T-cell (primary cell): ENCODE data around the gene GTPBP3. TPM values are rescaled to one million over a fixed set of nuclear protein-coding genes. Genes with fewer than 3 reads are reported as not detected.

Experiments used
- ATAC-seq, 4 experiments: fragments of 200-7000 bp in 3 of 4; fragments of 150-1000 bp in 1 of 4; cut with Tn5 transposase; replicated peaks in 1 of 4; 1 replicate in 3 of 4; 2 replicates in 1 of 4; pipeline ENCODE4 v1.10.0; 2021; ENCODE audit warnings: moderate library complexity in 3 of 4, mild to moderate bottlenecking in 2 of 4, moderate number of reproducible peaks in 1 of 4
- CTCF ChIA-PET, 2 donors: fragments of 300-600 bp; sonication (Branson Sonifier 250); formaldehyde crosslinking; loops; one replicate each; lab custom pipeline; 2022; ENCODE audit warnings: antibody characterized with exemption in 2 of 2; lab: Charles Lee
- POLR2A ChIA-PET, 2 donors: fragments of 300-600 bp; sonication (Branson Sonifier 250); formaldehyde crosslinking; loops; one replicate each; lab custom pipeline; 2022; ENCODE audit warnings: antibody characterized with exemption in 2 of 2; lab: Charles Lee
- DNase-seq, 35 experiments: peaks; one replicate each; pipeline versions ENCODE4 v3.0.0 to v3.0.0-alpha.2; 2013 to 2023
- H3K27ac ChIP-seq: one replicate; pipeline ENCODE4 v1.5.1; 2013; ENCODE audit warnings: low read length
- H3K27me3 ChIP-seq, 2 experiments: replicated peaks in 1 of 2; 1 replicate in 1 of 2; 2 replicates in 1 of 2; pipeline versions ENCODE4 v1.6.1 to v1.7.0; 2013; ENCODE audit warnings: low read length in 1 of 2, mixed read lengths in 1 of 2; ENCODE audit not compliant: control insufficient read depth in 2 of 2, insufficient read depth in 2 of 2; ENCODE audit errors: extremely low read depth in 1 of 2
- H3K36me3 ChIP-seq, 2 donors: 1 replicate in 1 of 2; 2 replicates in 1 of 2; pipeline versions ENCODE4 v1.6.1 to v1.7.0; 2013; ENCODE audit warnings: low read length in 1 of 2; ENCODE audit not compliant: control insufficient read depth in 2 of 2, insufficient read depth in 1 of 2; ENCODE audit errors: extremely low read depth in 1 of 2
- H3K4me1 ChIP-seq, 2 experiments: 1 replicate in 1 of 2; 2 replicates in 1 of 2; pipeline versions ENCODE4 v1.6.1 to v1.7.0; 2013; ENCODE audit warnings: low read length in 2 of 2, mixed read lengths in 1 of 2; ENCODE audit not compliant: insufficient read depth in 2 of 2, control insufficient read depth in 1 of 2; ENCODE audit errors: extremely low read depth in 1 of 2
- H3K4me3 ChIP-seq, 2 donors: 1 replicate in 1 of 2; 2 replicates in 1 of 2; pipeline versions ENCODE4 v1.5.1 to v1.7.0; 2013; ENCODE audit warnings: mild to moderate bottlenecking in 2 of 2, low read length in 1 of 2, moderate library complexity in 1 of 2; ENCODE audit not compliant: control insufficient read depth in 1 of 2; ENCODE audit errors: extremely low read depth in 1 of 2
- H3K9me3 ChIP-seq: 2 replicates; pipeline ENCODE4 v1.7.0; 2013
- H3K27ac Mint-ChIP-seq, 2 donors: one replicate each; pipeline ENCODE4 v1.8.0; 2020 to 2021; ENCODE audit warnings: mild to moderate bottlenecking in 2 of 2, mixed read lengths in 2 of 2
- H3K27me3 Mint-ChIP-seq, 2 donors: one replicate each; pipeline ENCODE4 v1.8.0; 2021 to 2022; ENCODE audit warnings: mixed read lengths in 2 of 2
- H3K36me3 Mint-ChIP-seq: one replicate; pipeline ENCODE4 v1.8.0; 2021; ENCODE audit warnings: mixed read lengths
- H3K4me1 Mint-ChIP-seq, 3 donors: one replicate each; pipeline ENCODE4 v1.8.0; 2020 to 2022; ENCODE audit warnings: mixed read lengths in 3 of 3, mild to moderate bottlenecking in 1 of 3
- H3K4me3 Mint-ChIP-seq, 3 donors: one replicate each; pipeline ENCODE4 v1.8.0; 2020 to 2022; ENCODE audit warnings: mild to moderate bottlenecking in 3 of 3, mixed read lengths in 3 of 3, moderate library complexity in 3 of 3
- H3K9me3 Mint-ChIP-seq, 3 donors: one replicate each; pipeline ENCODE4 v1.8.0; 2020 to 2022; ENCODE audit warnings: mixed read lengths in 3 of 3
- WGBS: methylation state at CpG from one replicate; pipeline ENCODE4 v1.1.5; 2013; ENCODE audit warnings: missing lambda C conversion rate; ENCODE audit not compliant: insufficient coverage; 5-methylcytosine and 5-hydroxymethylcytosine counted together
- total RNA-seq, 35 experiments: library from RNA in 6 of 35; stranded (reverse) in 6 of 35; fragments of 120-200 nt in 1 of 35; gene quantifications; one replicate each; pipeline versions ENCODE4 v1.2.1 to v1.2.4 and lab custom pipeline; 2013 to 2026

GTPBP3 gene
- total RNA-seq, 5 donors from 2014 or later (not counting 1 experiment from before 2014, with no cell fraction given), result 31.9 to 72.5 (median 65.7) TPM

GRCh38 chr19:17303167-17303939, 34.0 kb upstream of the GTPBP3 start, which contains the start of gene ABHD8:
TSS of gene ABHD8 (minus strand) at chr19:17303425. CDS start at chr19:17301616, 1,809 bp downstream.
- peak within 1 kb of the TSS; percentile 70 to 89 (median 80) for H3K4me3 Mint-ChIP-seq
- ATAC-seq (peak; percentile 75 to 78 (median 78)), DNase-seq (peak; percentile 82 to 95 (median 90))
- WGBS, result 2% methylated on average over 44 of the region's 52 CpGs
- Histone ChIP-seq H3K4me3 (peak within 1 kb of the TSS; percentile 62 to 72), H3K36me3 (no peaks in the 10 kb centered on the region), H3K27ac (peak within 1 kb of the TSS; percentile 56), H3K27me3 (no peaks in the 10 kb centered on the region), H3K4me1 (peaks cover 2 to 49% of the 10 kb centered on the region in 2 experiments), H3K9me3 (no peaks in the 10 kb centered on the region)
- ChIA-PET CTCF (interaction anchor here in 1 of 2 donors (0.5 to 1.3 kb wide), 4 partner anchors 30 to 1240 kb away, joined by 3 read pairs; no protein-coding TSS in a partner anchor), POLR2A (interaction anchor here in 1 of 2 donors (1.0 kb wide), 1 partner anchor 10 kb away, joined by 4 read pairs; no protein-coding TSS in a partner anchor)
- peaks cover 1% of the 10 kb centered on the region for H3K36me3 Mint-ChIP-seq
- H3K9me3 Mint-ChIP-seq, result no peaks in the 10 kb centered on the region
- no peaks in the 10 kb centered on the region for H3K27me3 Mint-ChIP-seq
- peaks cover 30 to 45% (median 36%) of the 10 kb centered on the region in 3 donors for H3K4me1 Mint-ChIP-seq
- peak within 1 kb of the TSS; percentile 69 to 71 for H3K27ac Mint-ChIP-seq

GRCh38 chr19:17303940-17304267, 33.4 kb upstream of the GTPBP3 start:
- H3K4me1 Mint-ChIP-seq, result peaks cover 31 to 45% (median 37%) of the 10 kb centered on the region in 3 donors
- Histone ChIP-seq H3K27ac (peak overlapping the region; percentile 56), H3K27me3 (no peaks in the 10 kb centered on the region), H3K36me3 (no peaks in the 10 kb centered on the region), H3K4me3 (no peak overlapping the region), H3K9me3 (no peaks in the 10 kb centered on the region), H3K4me1 (peaks cover 2 to 54% of the 10 kb centered on the region in 2 experiments)
- H3K4me3 Mint-ChIP-seq, result peak overlapping the region; percentile 70 to 80 (median 74)
- ChIA-PET POLR2A (interaction anchor here in 1 of 2 donors (1.0 kb wide), 1 partner anchor 9 kb away, joined by 4 read pairs; no protein-coding TSS in a partner anchor), CTCF (interaction anchor here in 1 of 2 donors (0.5 kb wide), 1 partner anchor 234 kb away, joined by 3 read pairs; no protein-coding TSS in a partner anchor)
- H3K27ac Mint-ChIP-seq, result peak overlapping the region; percentile 69 to 71
- ATAC-seq, result no peak
- no peaks in the 10 kb centered on the region for H3K27me3 Mint-ChIP-seq
- no peaks in the 10 kb centered on the region for H3K36me3 Mint-ChIP-seq
- DNase-seq, result no peak
- 100% methylated on average over 3 of the region's 12 CpGs for WGBS
- H3K9me3 Mint-ChIP-seq, result no peaks in the 10 kb centered on the region

- peaks cover 2 to 57% of the 10 kb centered on the region in 2 experiments for H3K4me1 ChIP-seq
- H3K4me1 Mint-ChIP-seq, result peaks cover 37 to 51% (median 42%) of the 10 kb centered on the region in 3 donors
- 100% methylated on average over 3 of the region's 12 CpGs for WGBS
Measured at GRCh38 chr19:17304386-17305215, 32.8 kb upstream of the GTPBP3 start.

GRCh38 chr19:17305216-17305516, 32.2 kb upstream of the GTPBP3 start:
- Mint-ChIP-seq H3K36me3 (no peaks in the 10 kb centered on the region), H3K4me3 (peak overlapping the region; percentile 80 to 89 (median 85)), H3K27ac (peak overlapping the region; percentile 89 to 94), H3K9me3 (no peaks in the 10 kb centered on the region), H3K4me1 (peaks cover 41 to 52% (median 44%) of the 10 kb centered on the region in 3 donors), H3K27me3 (no peaks in the 10 kb centered on the region)
- ChIA-PET POLR2A (interaction anchor here (0.6 to 1.1 kb wide), 2 partner anchors 25 to 38 kb away, joined by 6 to 10 read pairs; partner anchors contain the start of gene BABAM1 (in 1 of the 2)), CTCF (interaction anchor here (0.6 to 1.1 kb wide), 9 partner anchors 8 to 888 kb away, joined by 3 to 10 read pairs (median 5); partner anchors contain the start of genes ANO8 (in 1 of the 2) and MPV17L2 (in 1 of the 2))
- Histone ChIP-seq H3K9me3 (no peaks in the 10 kb centered on the region), H3K4me3 (peak overlapping the region; percentile 67 to 91), H3K27me3 (no peaks in the 10 kb centered on the region), H3K27ac (peak overlapping the region; percentile 59), H3K36me3 (no peaks in the 10 kb centered on the region), H3K4me1 (peaks cover 2 to 62% of the 10 kb centered on the region in 2 experiments)
- no peak for DNase-seq
- no peak for ATAC-seq
- 1% methylated on average over 7 of the region's 7 CpGs for WGBS

More at GRCh38 chr19:17304386-17305215, 32.8 kb upstream of the GTPBP3 start:
- H3K27ac Mint-ChIP-seq, result peak overlapping the region; percentile 89 to 94
- H3K27me3 Mint-ChIP-seq, result no peaks in the 10 kb centered on the region
- peak overlapping the region; percentile 80 to 89 (median 85) for H3K4me3 Mint-ChIP-seq
- H3K9me3 Mint-ChIP-seq, result no peaks in the 10 kb centered on the region
- Histone ChIP-seq H3K9me3 (no peaks in the 10 kb centered on the region), H3K27ac (peak overlapping the region; percentile 59), H3K27me3 (no peaks in the 10 kb centered on the region), H3K4me3 (peak overlapping the region in 1 of 2 donors; percentile 67), H3K36me3 (no peaks in the 10 kb centered on the region)
- ChIA-PET CTCF (interaction anchor here (0.5 to 1.1 kb wide), 10 partner anchors 7 to 888 kb away, joined by 3 to 10 read pairs (median 4); partner anchors contain the start of genes ANO8 (in 1 of the 2) and MPV17L2 (in 1 of the 2)), POLR2A (interaction anchor here (0.6 to 1.1 kb wide), 2 partner anchors 25 to 38 kb away, joined by 6 to 10 read pairs; partner anchors contain the start of gene BABAM1 (in 1 of the 2))
- no peaks in the 10 kb centered on the region for H3K36me3 Mint-ChIP-seq
- ATAC-seq (no peak), DNase-seq (no peak)

- peaks cover 0 to 2% of the 10 kb centered on the region in 2 donors for H3K36me3 ChIP-seq
- Mint-ChIP-seq H3K4me1 (peaks cover 45 to 58% (median 49%) of the 10 kb centered on the region in 3 donors), H3K27ac (peak within 1 kb of the TSS; percentile 89 to 94), H3K4me3 (peak within 1 kb of the TSS; percentile 80 to 89 (median 85)), H3K36me3 (no peaks in the 10 kb centered on the region), H3K9me3 (no peaks in the 10 kb centered on the region), H3K27me3 (no peaks in the 10 kb centered on the region)
- POLR2A ChIA-PET, result interaction anchor here (0.6 to 1.1 kb wide), 3 partner anchors 21 to 39 kb away, joined by 3 to 10 read pairs (median 6); partner anchors contain the start of gene BABAM1 (in 1 of the 2)
- CTCF ChIA-PET, result interaction anchor here (0.6 to 1.1 kb wide), 8 partner anchors 8 to 887 kb away, joined by 3 to 10 read pairs (median 5); partner anchors contain the start of genes ANO8 (in 1 of the 2) and MPV17L2 (in 1 of the 2)
- peak; percentile 61 to 66 (median 63) for ATAC-seq
- no peaks in the 10 kb centered on the region for H3K27me3 ChIP-seq
- under 1% methylated on average over 55 of the region's 55 CpGs for WGBS
- peaks cover 4 to 68% of the 10 kb centered on the region in 2 experiments for H3K4me1 ChIP-seq
- no peaks in the 10 kb centered on the region for H3K9me3 ChIP-seq
- peak within 1 kb of the TSS; percentile 67 to 91 for H3K4me3 ChIP-seq
- peak within 1 kb of the TSS; percentile 59 for H3K27ac ChIP-seq
- DNase-seq, result peak; percentile 88 to 97 (median 91)
Measured at GRCh38 chr19:17305517-17306284, 31.7 kb upstream of the GTPBP3 start, which contains the start of gene MRPL34. TSS of gene MRPL34 (plus strand) at chr19:17305872. CDS start at chr19:17305893, 21 bp downstream.
